GM18867 (cell line): ENCODE results near the gene CLMN.

Experiments used
- ATAC-seq: cut with Tn5 transposase; IDR thresholded peaks from one replicate; pipeline ENCODE4 v1.9.1; 2021; ENCODE audit warnings: mild to moderate bottlenecking, moderate library complexity; ENCODE audit not compliant: unreplicated experiment

The CLMN gene

DNA sequence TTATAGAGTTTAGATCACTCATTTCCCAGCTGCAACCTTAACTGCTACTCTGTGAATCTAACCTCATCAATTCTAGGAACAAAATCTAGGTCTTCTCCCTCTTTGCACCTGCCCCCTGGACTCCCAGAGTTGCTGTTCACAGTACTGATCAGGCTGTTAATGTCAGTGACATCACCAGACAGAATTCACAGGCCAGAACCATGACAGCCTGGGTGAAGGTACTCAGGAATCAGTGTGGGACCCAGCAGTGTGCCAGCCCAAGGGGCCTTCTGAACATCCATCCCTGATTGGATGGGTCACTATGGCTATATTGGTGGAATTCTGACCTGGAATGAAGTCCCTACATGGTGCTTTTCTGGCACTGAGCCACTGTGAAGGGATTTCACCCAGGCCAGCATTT, 72.8 kb downstream of the CLMN start:
- no peak for ATAC-seq

GRCh38 chr14:95245334-95245733, 74.4 kb downstream of the CLMN start:
- no peak for ATAC-seq

GRCh38 chr14:95244587-95244986, 75.1 kb downstream of the CLMN start:
- ATAC-seq, result no peak

DNA sequence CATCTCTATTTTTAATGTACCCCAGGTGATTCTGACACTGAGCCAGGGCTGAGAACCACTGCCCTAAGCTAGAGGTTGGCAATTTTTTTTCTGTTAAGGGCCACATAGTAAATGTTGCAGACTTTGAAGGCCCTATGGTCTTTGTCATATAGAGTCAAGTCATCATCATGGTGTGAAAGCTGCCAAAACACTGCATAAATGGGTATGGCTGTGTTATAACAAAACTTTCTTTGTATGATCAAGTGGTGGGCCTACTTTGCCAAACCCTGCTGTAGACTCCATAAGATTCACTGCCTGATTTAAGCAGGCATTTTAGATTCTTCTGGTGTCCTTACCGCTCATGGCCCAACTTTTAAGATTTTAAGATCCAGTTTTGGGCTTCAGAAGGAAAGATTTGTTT, 76.8 kb downstream of the CLMN start:
- no peak for ATAC-seq

DNA sequence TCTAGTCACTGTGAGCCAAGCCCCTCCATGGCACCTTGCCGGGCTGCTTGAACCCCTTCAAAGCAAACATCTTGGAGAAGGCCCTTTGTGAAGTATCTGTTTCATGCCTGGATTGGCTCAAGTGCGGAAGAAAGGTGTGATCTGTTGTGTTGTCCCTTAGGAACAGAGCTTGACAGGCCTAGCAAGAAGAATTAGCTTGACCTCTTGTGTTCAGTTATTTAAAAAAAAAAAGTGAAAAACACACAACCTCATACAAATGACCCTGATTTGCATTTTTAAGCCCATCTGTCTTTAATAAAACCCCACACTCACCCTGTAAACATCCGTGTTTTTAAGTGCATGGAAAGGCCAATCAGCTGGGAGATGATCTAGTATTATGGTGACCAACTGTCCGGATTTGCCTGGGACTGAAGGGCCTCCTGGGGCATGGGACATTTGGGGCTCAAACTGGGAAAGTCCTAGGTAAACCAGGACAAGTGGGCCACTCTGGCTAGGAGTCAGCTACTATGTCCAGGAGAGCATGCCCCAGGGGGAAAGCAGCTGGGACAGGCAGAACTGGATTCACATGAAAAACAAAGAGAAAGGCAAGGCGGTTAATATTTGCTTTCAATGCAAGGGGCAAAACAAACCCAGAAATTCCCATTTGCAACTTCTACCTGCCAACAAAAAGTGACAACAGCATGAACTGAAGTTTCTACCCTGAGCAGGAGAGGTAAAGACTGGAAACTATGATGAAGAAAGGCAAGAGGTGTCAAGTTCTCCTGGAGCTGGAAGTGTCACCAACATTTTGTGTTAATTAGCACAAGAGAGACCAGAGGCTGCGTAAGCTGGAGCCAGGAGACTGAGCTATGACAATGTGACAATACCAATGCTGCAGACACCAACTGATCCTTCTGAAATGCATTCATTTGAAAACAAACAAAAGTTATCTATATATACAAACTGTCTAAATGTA, 78.6 kb downstream of the CLMN start:
- no peak for ATAC-seq

DNA sequence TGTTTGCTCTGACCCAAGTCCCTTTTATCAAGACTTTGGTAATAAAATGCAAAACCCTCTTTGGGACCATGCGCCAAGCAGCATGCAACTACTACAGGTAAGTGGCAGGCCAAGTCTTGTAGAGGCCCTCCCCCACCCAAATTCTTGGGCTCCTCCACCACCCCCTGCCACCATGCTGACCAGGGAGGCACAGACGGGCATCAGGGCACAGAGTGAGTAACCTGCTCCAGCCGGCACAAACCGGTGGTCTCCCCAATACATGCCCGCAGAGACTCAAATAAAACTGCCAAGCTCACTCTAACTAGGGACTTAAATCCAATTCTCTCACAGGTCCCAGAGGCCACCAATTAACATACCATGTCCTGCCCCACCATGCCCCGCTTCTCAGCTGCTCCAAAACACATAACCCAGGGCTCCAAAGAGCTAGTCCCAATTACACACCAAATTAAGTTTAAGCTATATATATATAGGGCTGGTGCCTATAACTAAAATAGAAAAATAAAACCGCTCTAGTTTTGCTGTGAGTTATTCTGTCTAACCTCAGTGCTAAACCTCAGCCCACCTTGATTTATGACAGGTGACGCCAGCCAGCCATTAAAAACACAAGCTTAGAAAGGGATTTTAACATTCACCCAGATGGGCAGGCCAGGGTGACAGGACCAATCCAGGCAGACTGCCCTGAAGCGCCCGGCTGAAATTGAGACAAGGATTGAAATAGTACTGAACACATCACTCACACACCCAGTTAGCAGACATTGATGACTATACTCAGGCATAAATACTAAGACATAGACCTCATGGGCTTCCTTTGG, 81.0 kb downstream of the CLMN start:
- no peak for ATAC-seq

DNA sequence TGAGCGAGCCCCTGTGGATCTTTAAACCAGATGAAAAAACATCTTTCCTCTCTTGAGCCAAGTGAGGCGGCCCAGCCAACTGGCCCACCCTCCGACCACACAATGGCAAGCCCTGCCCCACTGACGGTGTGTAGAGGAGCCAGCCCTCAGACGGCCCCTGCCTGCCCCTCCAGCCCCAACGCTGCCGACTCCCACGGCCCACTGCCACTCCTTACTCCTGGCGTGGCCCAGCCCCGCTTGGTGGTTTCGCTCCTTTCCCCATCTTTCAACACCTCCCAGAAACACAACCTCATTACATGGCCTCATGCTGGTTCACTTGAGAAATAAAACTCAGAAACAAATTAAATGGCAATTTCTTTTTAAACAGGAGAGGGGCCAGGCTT, 81.8 kb downstream of the CLMN start:
- no peak for ATAC-seq

GRCh38 chr14:95237121-95237957, 82.4 kb downstream of the CLMN start:
- ATAC-seq, result no peak

DNA sequence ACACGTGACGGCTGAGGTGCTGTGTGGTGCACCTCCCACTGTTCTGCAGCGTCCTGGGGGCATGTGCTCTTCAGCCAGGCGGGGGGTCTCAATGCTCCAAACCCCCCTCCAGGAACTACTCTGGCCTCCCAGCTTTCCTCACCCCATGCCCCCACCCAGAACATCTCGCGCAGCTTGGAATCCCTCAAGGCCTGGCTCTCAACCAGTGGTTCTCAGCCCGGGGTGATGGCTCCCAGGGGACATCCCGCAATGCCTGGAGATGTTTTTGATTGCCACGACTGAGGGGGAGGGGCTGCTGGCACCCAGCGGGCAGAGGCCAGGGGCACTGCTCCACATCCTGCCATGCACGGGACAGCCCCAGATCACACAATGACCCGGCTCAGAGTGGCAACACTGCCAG, 83.5 kb downstream of the CLMN start:
- no peak for ATAC-seq

- no peak for ATAC-seq
These were observed 83.9 kb downstream of the CLMN start for GRCh38 chr14:95235767-95236166.

GRCh38 chr14:95235351-95235750, 84.4 kb downstream of the CLMN start:
- no peak for ATAC-seq

DNA sequence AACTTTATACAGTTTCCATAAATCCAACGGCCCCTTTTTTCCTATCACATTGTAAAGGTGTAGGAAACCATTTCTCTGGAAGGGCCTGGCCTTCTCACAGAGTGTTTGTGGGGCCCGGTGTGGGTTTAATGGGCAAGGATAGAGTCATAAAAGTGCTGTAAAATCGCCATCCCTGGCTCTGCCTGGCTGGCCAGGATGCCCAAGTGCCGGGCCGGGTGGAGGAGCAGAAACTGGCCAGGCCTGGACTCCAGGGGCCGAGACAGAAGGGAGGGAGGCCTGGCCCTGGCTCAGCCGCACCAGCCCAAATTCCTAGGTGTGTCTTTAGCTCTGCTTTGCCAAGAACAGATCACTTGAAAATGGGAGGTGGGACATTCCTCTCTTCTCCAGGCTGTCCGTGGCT, 85.3 kb downstream of the CLMN start:
- ATAC-seq, result no peak

GRCh38 chr14:95233702-95234241, 85.9 kb downstream of the CLMN start:
- ATAC-seq, result peak; percentile 94

DNA sequence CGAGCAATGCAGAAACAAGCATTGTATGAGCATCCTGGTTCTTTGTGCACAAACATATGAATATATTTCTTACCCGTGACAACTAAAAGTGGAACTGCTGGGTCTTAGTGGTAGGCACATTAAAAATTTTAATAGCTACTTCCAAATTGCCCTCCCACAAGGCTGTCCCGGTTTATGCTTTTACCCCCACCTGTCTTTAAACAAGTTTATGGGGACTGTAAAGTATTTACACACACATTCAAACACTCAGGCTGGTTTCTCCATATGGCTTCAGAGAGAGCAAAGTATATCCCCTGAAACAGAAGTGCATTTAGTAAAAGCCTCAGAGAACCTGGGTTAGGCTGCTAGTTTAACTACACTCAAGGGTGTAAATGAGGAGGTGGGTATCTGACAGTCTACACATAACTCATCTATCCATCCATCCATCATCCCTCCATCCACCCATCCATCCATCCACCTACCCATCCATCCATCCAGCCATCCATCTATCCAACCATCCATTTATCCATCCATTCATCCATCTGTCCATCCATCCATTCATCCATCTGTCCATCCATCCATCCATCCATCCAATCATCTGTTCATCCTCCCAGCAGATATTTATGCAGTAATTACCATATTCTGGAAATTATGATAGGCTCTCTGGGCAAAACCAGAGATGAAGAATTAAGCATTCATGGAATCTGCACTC, 86.7 kb downstream of the CLMN start:
- no peak for ATAC-seq

- ATAC-seq, result no peak
These were observed 87.6 kb downstream of the CLMN start for GRCh38 chr14:95231966-95232633.

DNA sequence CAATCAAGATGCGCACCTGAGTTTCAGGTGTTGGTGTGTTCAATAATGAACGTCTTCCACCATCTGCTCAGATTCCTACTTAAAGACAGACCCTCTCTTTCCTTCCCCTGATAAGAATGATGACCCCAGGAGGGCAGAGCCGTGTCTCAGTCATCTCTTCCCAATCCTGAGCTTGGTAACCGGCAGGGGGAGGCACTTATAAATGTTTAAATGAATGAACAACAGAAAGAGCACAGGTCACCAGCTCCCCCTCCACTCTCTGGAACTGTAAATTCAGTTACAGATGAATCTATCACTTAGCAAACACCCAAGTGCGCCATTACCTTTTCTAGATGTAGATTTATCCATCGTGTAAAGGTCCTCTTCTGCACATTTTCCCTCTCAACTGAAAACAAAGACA, 90.0 kb downstream of the CLMN start:
- no peak for ATAC-seq

DNA sequence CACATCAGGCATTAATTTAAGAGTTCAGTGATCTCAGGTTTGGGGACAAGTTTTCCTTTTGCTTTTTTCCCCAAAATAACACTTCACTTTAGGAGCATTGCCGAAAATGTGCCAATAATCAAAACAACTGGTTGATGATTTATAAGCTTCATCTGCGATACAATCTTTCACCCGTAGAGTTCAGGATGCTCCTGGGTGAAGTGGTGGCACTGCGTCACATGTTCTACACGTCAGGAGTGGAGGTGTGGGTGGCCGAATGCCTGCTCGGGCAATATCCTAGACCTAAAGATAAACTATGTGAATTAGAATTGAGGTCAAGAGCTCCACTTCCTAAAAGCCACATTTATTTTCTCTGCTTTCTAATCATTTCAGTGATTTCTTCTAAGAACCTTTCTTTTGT, 91.5 kb downstream of the CLMN start:
- no peak for ATAC-seq

DNA sequence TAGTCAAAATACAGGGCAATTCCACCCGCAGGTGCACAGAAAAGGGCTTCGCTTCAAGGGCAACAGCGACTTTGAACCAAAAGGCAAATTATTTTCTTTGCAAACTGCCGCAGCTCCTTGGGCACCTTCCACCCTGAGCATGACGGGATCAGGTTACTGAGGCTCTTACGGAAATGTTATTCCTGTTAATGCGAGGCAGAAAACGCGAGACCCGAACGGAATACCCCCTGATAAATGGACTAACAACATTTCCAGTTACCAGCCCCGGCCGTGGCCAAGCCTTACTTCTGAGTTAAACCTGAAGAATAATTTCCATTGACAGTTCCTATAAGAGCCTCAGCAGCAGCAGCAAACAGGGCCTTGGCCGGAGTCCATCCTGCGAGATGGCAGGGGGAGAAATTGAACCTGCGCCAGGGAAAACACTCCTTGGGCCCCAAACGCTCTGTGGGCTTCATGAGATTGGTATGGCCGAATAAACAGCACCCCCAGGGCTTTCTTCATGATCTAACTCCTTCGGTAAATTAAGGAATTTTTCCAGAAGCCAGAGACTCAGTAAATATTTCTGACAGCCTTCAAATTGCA, 92.3 kb downstream of the CLMN start:
- ATAC-seq, result no peak

- ATAC-seq, result no peak
These were observed 92.9 kb downstream of the CLMN start for GRCh38 chr14:95226801-95227200.
